ENCODE results near the gene GEMIN2. TPM values are rescaled to one million over a fixed set of nuclear protein-coding genes. Genes with fewer than 3 reads are reported as not detected.

The GEMIN2 gene
- total and polyA plus RNA-seq, 2 donors from 2014 or later, result 13.8 to 17.2 TPM

- DNase-seq, result peak in 4 of 5 donors; percentile 72 to 86 (median 77)
- H3K27me3 ChIP-seq (ENCODE audit: control insufficient read depth, insufficient read depth, low read length), result no peaks in the 10 kb centered on the region
- H3K36me3 ChIP-seq (ENCODE audit: control insufficient read depth in 2 of 3, insufficient read depth in 3 of 3, low read length in 3 of 3), result peaks cover 11 to 42% (median 18%) of the 10 kb centered on the region in 3 donors
- peak overlapping the region; percentile 70 to 98 (median 97) for H3K4me3 ChIP-seq (ENCODE audit: low read length in 3 of 3)
- H3K4me1 ChIP-seq (ENCODE audit: control insufficient read depth in 2 of 3, insufficient read depth in 2 of 3, low read depth in 1 of 3, low read length in 3 of 3), result peaks cover 3 to 11% (median 4%) of the 10 kb centered on the region in 3 donors
- intact Hi-C loops (cut with DNase I), result no loop called here
- peak overlapping the region; percentile 79 to 87 for H3K27ac ChIP-seq (ENCODE audit: low read depth in 2 of 2, low read length in 2 of 2)
- no peak for FAIRE-seq
- H3K9ac ChIP-seq (ENCODE audit: low read length in 3 of 3), result peak overlapping the region; percentile 87 to 96 (median 88)
- peaks cover 0 to 1% (median 0%) of the 10 kb centered on the region in 3 donors for H3K9me3 ChIP-seq (ENCODE audit: control insufficient read depth in 2 of 3, insufficient read depth in 1 of 3, low read length in 3 of 3)
- no peak for TF ChIP-seq CTCF (IDR thresholded peaks at IDR 0.05; ENCODE audit: borderline replicate concordance, extremely low read depth, insufficient read depth)
These were observed 61.5 kb downstream of the GEMIN2 start for GRCh38 chr14:39175445-39176262.

GRCh38 chr14:39176263-39177167 is 62.4 kb downstream of the GEMIN2 start:
- peaks cover 11 to 51% (median 27%) of the 10 kb centered on the region in 3 donors for H3K36me3 ChIP-seq (ENCODE audit: control insufficient read depth in 2 of 3, insufficient read depth in 3 of 3, low read length in 3 of 3)
- H3K9ac ChIP-seq (ENCODE audit: low read length in 3 of 3), result peak overlapping the region; percentile 87 to 96 (median 88)
- peaks cover 0 to 11% (median 4%) of the 10 kb centered on the region in 3 donors for H3K4me1 ChIP-seq (ENCODE audit: control insufficient read depth in 2 of 3, insufficient read depth in 2 of 3, low read depth in 1 of 3, low read length in 3 of 3)
- FAIRE-seq (no peak), DNase-seq (no peak)
- intact Hi-C loops (cut with DNase I), result no loop called here
- H3K9me3 ChIP-seq (ENCODE audit: control insufficient read depth in 2 of 3, insufficient read depth in 1 of 3, low read length in 3 of 3), result no peaks in the 10 kb centered on the region
- TF ChIP-seq CTCF (IDR thresholded peaks at IDR 0.05; ENCODE audit: borderline replicate concordance, extremely low read depth, insufficient read depth), result no peak
- H3K27me3 ChIP-seq (ENCODE audit: control insufficient read depth, insufficient read depth, low read length), result no peaks in the 10 kb centered on the region
- no peak overlapping the region for H3K27ac ChIP-seq (ENCODE audit: low read depth in 2 of 2, low read length in 2 of 2)
- peak overlapping the region; percentile 70 to 98 (median 97) for H3K4me3 ChIP-seq (ENCODE audit: low read length in 3 of 3)

- no peak for DNase-seq
- Histone ChIP-seq H3K36me3 (ENCODE audit: control insufficient read depth in 2 of 3, insufficient read depth in 3 of 3, low read length in 3 of 3) (peaks cover 11 to 56% (median 28%) of the 10 kb centered on the region in 3 donors), H3K4me3 (ENCODE audit: low read length in 3 of 3) (no peak overlapping the region), H3K27me3 (ENCODE audit: control insufficient read depth, insufficient read depth, low read length) (no peaks in the 10 kb centered on the region), H3K4me1 (ENCODE audit: control insufficient read depth in 2 of 3, insufficient read depth in 2 of 3, low read depth in 1 of 3, low read length in 3 of 3) (peaks cover 0 to 11% (median 4%) of the 10 kb centered on the region in 3 donors), H3K9me3 (ENCODE audit: control insufficient read depth in 2 of 3, insufficient read depth in 1 of 3, low read length in 3 of 3) (no peaks in the 10 kb centered on the region), H3K9ac (ENCODE audit: low read length in 3 of 3) (no peak overlapping the region), H3K27ac (ENCODE audit: low read depth in 2 of 2, low read length in 2 of 2) (no peak overlapping the region)
- TF ChIP-seq CTCF (IDR thresholded peaks at IDR 0.05; ENCODE audit: borderline replicate concordance, extremely low read depth, insufficient read depth), result no peak
- no peak for FAIRE-seq
- intact Hi-C loops (cut with DNase I), result no loop called here
These were observed 63.0 kb downstream of the GEMIN2 start for GRCh38 chr14:39177168-39177545.

Data from kidney (tissue), 14 donors.